ENCODE data around the gene HOXB3. TPM values are rescaled to one million over a fixed set of nuclear protein-coding genes. Genes with fewer than 3 reads are reported as not detected.

The HOXB3 gene
- polyA plus RNA-seq, 1 of the 3 experiments (the other 2 are of a cell fraction) = 0.46 TPM

GRCh38 chr17:48565022-48565554 is 25.0 kb downstream of the HOXB3 start:
- H3F3A ChIP-seq (replicated peaks; ENCODE audit: insufficient read depth) = no peaks in the 10 kb centered on the region

GRCh38 chr17:48564188-48565021 is 25.6 kb downstream of the HOXB3 start:
- Histone ChIP-seq H3K9me2 (no peaks in the 10 kb centered on the region), H3K79me2 (ENCODE audit: insufficient read depth) (no peaks in the 10 kb centered on the region), H3K9me3 (no peaks in the 10 kb centered on the region), H3F3A (replicated peaks; ENCODE audit: insufficient read depth) (no peaks in the 10 kb centered on the region), H3K36me3 (replicated peaks in 1 of 2; ENCODE audit: control insufficient read depth in 1 of 2, insufficient read depth in 2 of 2, low read length in 1 of 2) (no peaks in the 10 kb centered on the region), H4K20me1 (ENCODE audit: insufficient read depth) (peaks cover 4% of the 10 kb centered on the region; the same call in 1 of the 2 replicates), H3K27me3 (ENCODE audit: insufficient read depth) (peaks cover 97% of the 10 kb centered on the region), H3K9ac (no peak overlapping the region), H2AFZ (ENCODE audit: low read depth) (no peak overlapping the region), H3K4me3 (ENCODE audit: low read depth in 2 of 2, low read length in 1 of 2) (no peak overlapping the region), H3K4me2 (no peak overlapping the region; the same call in 1 of the 2 replicates), H3K27ac (ENCODE audit: low read depth in 2 of 2, low read length in 1 of 2) (no peak overlapping the region), H3K4me1 (ENCODE audit: control insufficient read depth in 1 of 2, insufficient read depth in 2 of 2, low read depth in 1 of 2, low read length in 1 of 2) (peaks cover 0 to 2% of the 10 kb centered on the region in 2 experiments; a peak in 1 of 4 replicates)
- TF ChIP-seq FOSL2 (IDR thresholded peaks at IDR 0.05; ENCODE audit: borderline replicate concordance, low read depth) (no peak), MEF2A (IDR thresholded peaks at IDR 0.05; ENCODE audit: borderline replicate concordance, low read depth) (no peak), CHD2 (IDR thresholded peaks at IDR 0.05; ENCODE audit: low read length, partially characterized antibody) (no peak), GATA2 (CRISPR knock-in tag; IDR thresholded peaks at IDR 0.05) (no peak)
- POLR2A ChIA-PET = no interaction called here
- DNase-seq = no peak
- CTCF ChIA-PET = interaction anchor here (1.0 to 1.1 kb wide), 2 partner anchors 53 to 72 kb away, joined by 3 read pairs; no protein-coding TSS in a partner anchor
- WGBS (ENCODE audit: low lambda C conversion rate) = 30% methylated on average over 68 of the region's 73 CpGs

More at GRCh38 chr17:48565022-48565554, 25.0 kb downstream of the HOXB3 start:
- Histone ChIP-seq H4K20me1 (ENCODE audit: insufficient read depth) (peaks cover 10% of the 10 kb centered on the region; the same call in 1 of the 2 replicates), H3K4me1 (ENCODE audit: control insufficient read depth in 1 of 2, insufficient read depth in 2 of 2, low read depth in 1 of 2, low read length in 1 of 2) (peaks cover 0 to 2% of the 10 kb centered on the region in 2 experiments; a peak in 1 of 4 replicates), H3K36me3 (replicated peaks in 1 of 2; ENCODE audit: control insufficient read depth in 1 of 2, insufficient read depth in 2 of 2, low read length in 1 of 2) (no peaks in the 10 kb centered on the region), H3K9ac (no peak overlapping the region), H2AFZ (ENCODE audit: low read depth) (no peak overlapping the region), H3K79me2 (ENCODE audit: insufficient read depth) (no peaks in the 10 kb centered on the region), H3K4me2 (no peak overlapping the region), H3K4me3 (ENCODE audit: low read depth in 2 of 2, low read length in 1 of 2) (no peak overlapping the region), H3K27ac (ENCODE audit: low read depth in 2 of 2, low read length in 1 of 2) (no peak overlapping the region), H3K9me3 (no peaks in the 10 kb centered on the region), H3K27me3 (ENCODE audit: insufficient read depth) (peaks cover 97% of the 10 kb centered on the region), H3K9me2 (no peaks in the 10 kb centered on the region)
- no peak for DNase-seq
- no peak for TF ChIP-seq MEF2A (IDR thresholded peaks at IDR 0.05; ENCODE audit: borderline replicate concordance, low read depth)
- TF ChIP-seq TEAD4 (IDR thresholded peaks at IDR 0.05; ENCODE audit: borderline replicate concordance, insufficient read depth) = no peak
- no peak for TF ChIP-seq RCOR1 (IDR thresholded peaks at IDR 0.05; ENCODE audit: low read length)
- no peak for TF ChIP-seq NRF1 (IDR thresholded peaks at IDR 0.05; ENCODE audit: low read depth, low read length)
- TF ChIP-seq FOXM1 (IDR thresholded peaks at IDR 0.05; ENCODE audit: low read depth) = no peak
- TF ChIP-seq RFX5 (IDR thresholded peaks at IDR 0.05; ENCODE audit: low read length) = no peak
- TF ChIP-seq FOSL2 (IDR thresholded peaks at IDR 0.05; ENCODE audit: borderline replicate concordance, low read depth) = no peak
- TF ChIP-seq USF1 (IDR thresholded peaks at IDR 0.05; ENCODE audit: borderline replicate concordance, low read depth) = no peak
- TF ChIP-seq SIN3A (IDR thresholded peaks at IDR 0.05; ENCODE audit: borderline replicate concordance, low read depth, low read length) = no peak
- TF ChIP-seq EZH2phosphoT487 (IDR thresholded peaks at IDR 0.05; ENCODE audit: borderline replicate concordance, low read depth) = no peak
- no peak for TF ChIP-seq NFIC (IDR thresholded peaks at IDR 0.05; ENCODE audit: borderline replicate concordance)
- no peak for TF ChIP-seq USF2 (IDR thresholded peaks at IDR 0.05; ENCODE audit: borderline replicate concordance, low read depth, low read length)
- WGBS (ENCODE audit: low lambda C conversion rate) = 18% methylated on average over 2 of the region's 2 CpGs
- CTCF ChIA-PET = interaction anchor here (1.0 to 1.1 kb wide), 2 partner anchors 53 to 73 kb away, joined by 3 read pairs; no protein-coding TSS in a partner anchor
- POLR2A ChIA-PET = no interaction called here
